ENCODE measurements around the gene SPAG9.
"Not testable (repeated sequence)": the region's sequence is repeated elsewhere in the genome, so short reads cannot be mapped to it uniquely, and the experiment has no call there.

Gene SPAG9

DNA sequence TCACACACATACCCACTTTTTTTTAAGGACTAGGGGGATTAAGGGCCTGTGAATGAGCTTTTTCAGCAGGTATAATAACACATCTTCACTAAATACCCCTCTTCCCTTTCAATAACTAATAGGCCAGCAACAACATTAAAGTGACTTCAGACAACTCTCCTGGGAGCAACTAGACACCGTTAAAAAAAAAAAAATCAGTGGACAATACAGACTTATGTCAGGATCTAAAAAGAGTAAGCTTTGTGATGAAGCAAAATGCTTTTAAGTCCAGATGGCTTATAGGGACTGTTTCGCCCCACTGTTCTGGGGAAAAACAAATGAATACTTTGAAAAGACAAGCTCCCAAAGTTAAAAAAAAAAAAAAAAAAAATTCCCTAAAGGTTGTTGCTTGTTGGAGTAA is 29.0 kb downstream of the SPAG9 start:
- intact Hi-C loops (cut with DNase I), result no loop called here
- DNase-seq, result no peak

DNA sequence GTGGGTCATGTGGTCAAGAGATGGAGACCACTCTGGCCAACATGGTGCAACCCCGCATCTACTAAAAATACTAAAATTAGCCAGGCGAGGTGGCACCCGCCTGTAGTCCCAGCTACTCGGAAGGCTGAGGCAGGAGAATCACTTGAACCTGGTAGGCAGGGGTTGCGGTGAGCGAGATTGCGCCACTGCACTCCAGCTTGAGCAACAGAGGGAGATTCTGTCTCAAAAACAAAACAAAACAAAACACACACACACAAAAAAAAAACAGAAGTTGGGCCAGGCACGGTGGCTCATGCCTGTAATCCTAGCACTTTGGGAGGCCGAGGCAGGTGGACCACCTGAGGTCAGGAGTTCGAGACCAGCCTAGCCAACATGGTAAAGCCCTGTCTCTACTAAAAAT is 31.8 kb downstream of the SPAG9 start:
- intact Hi-C loops (cut with DNase I), result not testable (repeated sequence)

DNA sequence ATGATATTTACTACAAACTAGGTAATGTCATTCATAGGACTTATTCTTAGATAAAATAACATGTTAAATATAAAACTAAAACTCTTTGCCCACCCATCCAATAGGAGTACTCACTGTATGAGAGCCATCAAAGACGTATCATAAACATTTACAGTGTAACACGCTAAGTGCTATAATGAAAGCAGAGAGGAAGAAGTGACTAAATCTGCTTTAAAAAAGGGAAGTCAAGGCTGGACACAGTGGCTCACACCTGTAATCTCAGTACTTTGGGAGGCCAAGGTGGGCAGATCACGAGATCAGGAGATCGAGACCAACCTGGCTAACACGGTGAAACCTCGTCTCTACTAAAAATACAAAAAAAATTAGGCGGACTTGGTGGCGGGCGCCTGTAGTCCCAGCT is 32.4 kb downstream of the SPAG9 start:
- intact Hi-C loops (cut with DNase I), result no loop called here
- no peak for DNase-seq

More for the DNA sequence above, 31.8 kb downstream of the SPAG9 start:
- DNase-seq, result not testable (repeated sequence)

DNA sequence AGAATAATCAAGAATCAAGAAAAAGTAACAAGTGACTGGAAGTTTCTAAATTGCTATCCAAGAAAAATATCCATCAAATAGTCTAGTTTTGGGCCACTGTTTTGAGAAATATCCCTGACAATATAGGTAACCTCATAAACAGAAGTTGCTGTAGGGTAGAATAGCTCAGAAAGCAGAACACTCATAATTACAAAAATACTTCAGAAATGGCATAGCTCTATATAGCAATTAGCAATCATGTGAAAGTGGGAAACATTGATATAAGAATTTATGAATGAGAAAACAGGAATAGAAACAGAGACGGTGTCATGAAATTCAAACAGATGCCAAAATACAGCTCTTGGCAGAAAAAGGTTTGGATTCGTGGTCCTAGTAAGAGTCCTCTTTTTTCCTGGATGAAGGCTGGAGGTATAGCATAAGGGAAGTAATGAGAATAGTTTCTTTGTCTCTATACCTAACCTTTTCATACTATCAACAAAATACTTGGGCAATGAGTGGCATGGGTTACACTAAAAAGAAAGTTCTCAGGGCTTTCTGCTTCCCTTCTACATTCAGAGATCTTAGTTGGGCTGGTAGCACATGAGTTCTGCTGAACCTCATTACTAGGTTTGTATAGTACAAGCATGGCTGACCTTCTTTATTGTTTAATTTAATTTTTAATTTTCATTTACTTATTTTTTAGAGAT is 33.5 kb downstream of the SPAG9 start:
- DNase-seq, result no peak
- intact Hi-C loops (cut with DNase I), result no loop called here

DNA sequence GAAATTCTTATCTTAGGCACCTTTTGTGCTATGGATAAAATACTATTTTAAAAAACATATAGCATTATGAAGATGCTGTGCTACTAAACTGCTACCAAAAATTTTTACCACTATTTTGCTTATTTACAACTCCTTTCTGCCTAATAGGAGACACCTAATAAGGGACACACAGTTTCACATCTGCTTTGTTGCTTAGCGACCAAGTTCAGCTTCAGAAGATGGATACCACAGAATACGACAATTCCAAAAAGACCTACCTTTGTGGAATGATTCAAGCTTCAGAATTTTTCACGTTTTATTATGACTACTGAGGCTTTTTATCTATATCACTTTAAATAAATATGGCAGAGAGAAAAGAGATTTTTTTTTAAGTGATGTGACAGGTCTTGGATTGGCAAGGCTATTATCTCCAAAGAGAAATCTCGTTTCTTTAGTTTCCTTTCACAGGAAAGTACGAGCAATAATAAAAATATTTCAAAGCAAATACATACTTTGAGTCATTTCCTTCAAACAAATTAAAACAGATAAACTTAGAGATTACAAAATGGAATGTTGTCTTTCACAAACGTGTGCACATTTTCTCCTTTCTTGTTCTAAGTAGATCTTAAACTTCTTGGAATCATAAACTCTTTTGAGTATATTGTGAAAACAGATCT is 35.4 kb downstream of the SPAG9 start:
- intact Hi-C loops (cut with DNase I), result no loop called here
- DNase-seq, result no peak

DNA sequence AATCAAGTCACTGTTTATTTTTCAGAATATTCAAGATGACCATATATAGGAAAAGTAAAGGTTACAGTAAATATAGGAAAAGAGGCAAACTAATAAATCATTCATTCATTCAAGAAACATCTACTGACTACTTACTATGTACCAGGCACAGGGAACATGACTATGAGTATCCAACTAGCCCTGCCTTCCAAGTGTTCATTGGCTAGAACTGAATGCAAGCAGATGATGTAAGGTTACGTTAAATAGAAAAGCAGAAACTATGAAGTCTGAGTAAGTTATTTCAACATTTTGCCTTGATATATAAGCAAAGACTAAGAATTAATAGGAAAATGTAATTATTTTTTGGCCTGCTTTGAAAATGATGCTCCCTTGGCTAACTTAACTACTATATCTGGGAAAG is 36.7 kb downstream of the SPAG9 start:
- intact Hi-C loops (cut with DNase I), result no loop called here
- DNase-seq, result no peak

DNA sequence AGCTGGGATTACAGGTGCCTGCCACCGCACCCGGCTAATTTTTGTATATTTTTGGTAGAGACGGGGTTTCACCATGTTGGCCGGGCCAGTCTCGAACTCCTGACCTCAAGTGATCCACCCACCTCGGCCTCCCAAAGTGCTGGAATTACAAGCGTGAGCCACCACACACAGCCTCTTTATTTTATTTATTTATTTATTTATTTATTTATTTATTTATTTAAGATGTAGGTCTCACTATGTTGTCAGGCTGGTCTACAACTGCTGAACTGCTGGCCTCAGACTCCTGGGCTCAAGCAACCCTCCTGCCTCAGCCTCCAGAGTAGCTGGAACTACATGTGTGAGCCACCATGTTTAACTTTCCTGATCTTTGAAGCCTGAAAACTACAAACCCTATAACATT is 37.3 kb downstream of the SPAG9 start:
- DNase-seq; intact Hi-C loops (cut with DNase I): not testable (repeated sequence)

DNA sequence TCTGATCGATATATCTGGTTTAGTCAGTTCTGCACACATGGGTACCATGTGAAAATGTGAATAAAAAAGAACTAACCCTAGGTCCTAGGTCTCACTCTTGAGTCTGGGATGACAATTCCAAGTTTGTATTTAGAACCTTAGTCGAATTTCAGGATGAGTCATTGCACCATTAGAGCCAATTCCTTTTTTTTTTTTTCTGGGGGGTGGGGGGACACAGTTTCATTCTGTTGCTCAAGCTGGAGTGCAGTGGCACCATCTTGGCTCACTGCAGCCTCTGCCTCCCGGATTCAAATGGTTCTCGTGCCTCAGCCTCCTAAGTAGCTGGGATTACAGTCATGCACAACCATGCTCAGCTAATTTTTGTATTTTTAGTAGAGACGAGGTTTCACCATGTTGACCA is 41.6 kb downstream of the SPAG9 start:
- intact Hi-C loops (cut with DNase I), result no loop called here
- DNase-seq, result no peak

DNA sequence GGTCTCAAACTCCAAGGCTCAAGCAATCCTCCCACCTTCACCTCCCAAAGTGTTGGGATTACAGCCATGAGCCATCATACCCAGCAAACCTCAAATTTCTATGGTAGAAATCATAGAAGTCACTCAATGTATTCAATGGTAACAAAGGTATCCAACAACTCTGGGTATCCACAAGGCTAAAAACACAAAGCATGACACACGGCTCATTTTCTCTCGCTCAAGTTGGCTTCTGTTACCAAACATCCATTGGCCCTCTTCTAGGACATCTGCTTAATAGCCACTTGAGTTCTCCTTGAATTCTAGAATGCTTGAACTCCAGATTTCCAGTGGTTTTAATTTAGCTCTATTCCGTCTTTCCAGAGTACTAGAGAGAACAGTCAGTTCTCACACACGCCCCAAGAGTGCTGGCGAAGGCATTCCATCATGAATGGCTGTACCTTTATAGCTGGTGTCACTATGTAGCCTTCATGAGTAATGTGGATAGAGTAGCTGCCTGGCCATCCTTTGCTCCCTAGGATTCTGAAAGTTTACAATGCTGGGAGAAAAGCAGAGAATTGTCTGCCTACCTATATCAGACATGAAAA is 42.6 kb downstream of the SPAG9 start:
- intact Hi-C loops (cut with DNase I), result no loop called here
- DNase-seq, result no peak

DNA sequence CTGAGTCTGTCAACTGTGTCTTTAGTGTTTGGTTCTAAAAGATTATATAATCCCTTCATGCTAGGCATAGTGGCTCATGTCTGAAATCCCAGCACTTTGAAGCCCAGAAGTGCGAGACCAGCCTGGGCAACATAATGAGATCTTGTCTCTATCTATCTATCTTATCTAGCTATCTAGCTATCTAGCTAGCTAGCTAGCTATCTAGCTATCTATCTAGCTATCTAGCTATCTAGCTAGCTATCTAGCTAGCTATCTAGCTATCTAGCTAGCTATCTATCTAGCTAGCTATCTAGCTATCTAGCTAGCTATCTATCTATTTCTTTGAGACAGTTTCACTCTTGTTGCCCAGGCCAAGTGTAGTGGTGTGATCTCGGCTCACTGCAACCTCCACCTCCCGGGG is 43.8 kb downstream of the SPAG9 start:
- intact Hi-C loops (cut with DNase I), result no loop called here
- no peak for DNase-seq

DNA sequence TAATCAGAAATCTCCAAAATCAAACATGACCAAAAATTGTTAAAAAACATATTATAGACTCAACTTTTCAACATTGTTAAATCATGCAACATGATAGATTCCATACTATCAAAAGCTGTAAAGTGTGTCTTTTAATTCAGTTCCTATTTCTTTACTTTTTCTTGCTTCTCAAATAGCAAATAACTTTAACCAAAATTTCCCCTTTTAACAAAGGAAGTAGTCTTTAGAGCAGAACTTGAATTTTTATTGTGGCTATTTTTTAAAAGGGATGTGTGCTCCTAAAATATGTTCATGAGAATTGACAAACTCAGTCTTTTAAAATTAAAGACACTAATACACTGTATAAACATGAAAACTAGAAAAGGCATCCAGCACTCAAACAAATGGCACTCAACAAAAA is 49.1 kb downstream of the SPAG9 start:
- intact Hi-C loops (cut with DNase I), result no loop called here
- DNase-seq, result no peak

DNA sequence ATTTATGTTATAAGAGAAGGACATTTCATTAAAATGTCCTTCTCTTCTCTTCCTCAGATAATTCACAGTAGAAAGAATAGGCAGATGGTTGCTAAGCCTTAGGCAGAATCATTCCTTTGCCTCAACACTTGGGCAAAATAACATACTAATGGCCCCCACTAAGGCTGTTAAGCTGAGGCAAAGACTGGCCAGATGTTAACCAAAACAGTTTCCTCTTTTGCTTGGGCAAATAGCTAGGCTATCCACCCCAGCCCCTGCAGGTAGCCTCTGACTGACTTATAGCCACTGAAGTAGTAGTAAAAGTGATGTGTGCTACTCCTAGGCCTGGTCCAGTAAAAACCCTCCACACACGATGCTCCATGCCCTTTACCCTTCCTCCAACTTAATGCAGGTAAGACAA is 55.2 kb downstream of the SPAG9 start:
- no peak for DNase-seq
- intact Hi-C loops (cut with DNase I), result no loop called here

DNA sequence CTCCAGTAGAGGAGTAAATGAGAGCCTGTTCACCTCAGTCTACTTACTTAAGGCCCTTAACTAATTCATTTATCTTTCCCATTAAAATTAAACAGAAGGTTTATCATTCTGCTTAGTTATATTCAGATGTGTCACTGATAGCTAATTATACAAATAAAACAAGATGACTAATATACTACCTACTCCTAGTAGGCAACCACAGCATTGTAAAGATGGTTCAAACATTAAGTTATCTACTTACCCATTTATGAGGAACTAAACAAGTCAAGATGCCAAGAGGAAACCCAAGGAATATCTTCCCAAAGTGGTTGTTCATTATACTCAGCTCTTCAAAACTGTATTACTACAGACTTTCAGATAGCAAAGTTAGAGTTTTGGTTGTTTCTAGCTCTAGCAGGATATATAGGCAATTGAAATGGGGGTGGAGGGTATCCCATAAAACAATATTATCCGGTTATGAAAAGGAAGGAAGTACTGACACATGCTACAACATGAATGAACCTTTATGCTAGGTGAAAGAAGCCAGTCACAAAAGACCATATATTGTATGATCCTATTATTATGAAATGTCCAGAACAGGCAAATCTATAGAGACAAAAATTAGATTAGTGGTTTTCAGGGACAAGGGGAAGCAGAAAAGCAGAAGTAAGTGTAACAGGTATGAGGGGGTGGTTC is 56.5 kb downstream of the SPAG9 start:
- DNase-seq, result no peak
- intact Hi-C loops (cut with DNase I), result no loop called here

DNA sequence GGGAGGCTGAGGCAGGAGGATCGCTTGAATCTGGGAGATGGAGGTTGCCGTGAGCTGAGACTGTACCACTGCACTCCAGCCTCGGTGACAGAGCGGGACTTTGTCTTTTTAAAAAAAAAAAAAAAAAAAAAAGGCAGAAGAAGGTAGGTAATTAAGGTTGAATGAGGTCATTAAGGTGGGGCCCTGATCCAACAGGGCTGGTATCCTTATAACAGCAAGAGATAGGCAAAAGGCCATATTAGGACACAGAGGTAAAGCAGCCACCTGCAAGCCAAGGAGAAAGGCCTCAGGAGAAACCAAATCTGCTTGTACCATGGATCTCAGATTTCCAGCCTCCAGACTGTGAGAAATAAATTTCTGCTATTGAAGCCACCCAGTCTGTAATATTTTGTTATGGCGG is 60.3 kb downstream of the SPAG9 start:
- intact Hi-C loops (cut with DNase I), result no loop called here
- DNase-seq, result no peak

DNA sequence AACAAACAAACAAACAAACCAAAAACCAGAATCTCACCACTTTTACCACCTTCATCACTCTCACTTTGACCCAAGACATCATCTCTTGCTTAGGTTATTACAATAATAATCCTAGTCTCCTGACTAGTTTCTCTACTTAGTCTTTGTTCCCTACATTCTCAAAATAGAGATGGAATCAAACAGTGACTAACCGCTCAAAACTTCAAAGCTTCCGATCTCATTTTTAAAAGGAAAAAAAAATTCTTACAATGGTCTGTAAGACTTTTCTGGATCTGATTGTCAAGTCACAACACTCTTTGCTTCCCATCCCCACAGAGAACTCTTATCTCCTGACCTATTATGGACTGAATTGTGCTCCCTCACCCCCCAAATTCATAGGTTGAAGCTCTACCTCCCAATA is 60.9 kb downstream of the SPAG9 start:
- intact Hi-C loops (cut with DNase I), result loop anchor here (10.0 kb wide), 1 partner anchor 195 kb away; the partner anchor contains the start of gene TOB1

DNA sequence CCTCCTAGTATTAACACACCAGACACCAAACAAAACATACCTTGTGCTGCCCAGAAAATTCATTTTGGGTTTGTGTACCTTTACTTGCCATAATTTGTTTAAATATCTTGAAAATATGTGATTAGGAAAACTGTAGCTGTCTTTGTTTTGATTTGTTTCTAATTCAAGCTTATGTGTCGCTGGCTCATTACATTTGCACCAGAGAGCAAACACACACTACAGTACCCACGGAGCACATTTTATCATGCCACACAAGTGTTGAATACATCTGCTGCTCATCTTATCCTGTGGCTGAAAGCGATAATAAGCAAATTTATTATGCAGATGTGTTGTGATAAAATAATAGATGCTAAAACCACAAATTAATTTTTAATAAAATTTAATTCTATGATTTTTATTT is 63.1 kb downstream of the SPAG9 start:
- intact Hi-C loops (cut with DNase I), result loop anchor here (2.0 to 10.0 kb wide), 2 partner anchors 95 to 193 kb away; partner anchors contain the start of genes NME1 and TOB1
- no peak for DNase-seq

More for the DNA sequence above, 60.9 kb downstream of the SPAG9 start:
- DNase-seq, result no peak

DNA sequence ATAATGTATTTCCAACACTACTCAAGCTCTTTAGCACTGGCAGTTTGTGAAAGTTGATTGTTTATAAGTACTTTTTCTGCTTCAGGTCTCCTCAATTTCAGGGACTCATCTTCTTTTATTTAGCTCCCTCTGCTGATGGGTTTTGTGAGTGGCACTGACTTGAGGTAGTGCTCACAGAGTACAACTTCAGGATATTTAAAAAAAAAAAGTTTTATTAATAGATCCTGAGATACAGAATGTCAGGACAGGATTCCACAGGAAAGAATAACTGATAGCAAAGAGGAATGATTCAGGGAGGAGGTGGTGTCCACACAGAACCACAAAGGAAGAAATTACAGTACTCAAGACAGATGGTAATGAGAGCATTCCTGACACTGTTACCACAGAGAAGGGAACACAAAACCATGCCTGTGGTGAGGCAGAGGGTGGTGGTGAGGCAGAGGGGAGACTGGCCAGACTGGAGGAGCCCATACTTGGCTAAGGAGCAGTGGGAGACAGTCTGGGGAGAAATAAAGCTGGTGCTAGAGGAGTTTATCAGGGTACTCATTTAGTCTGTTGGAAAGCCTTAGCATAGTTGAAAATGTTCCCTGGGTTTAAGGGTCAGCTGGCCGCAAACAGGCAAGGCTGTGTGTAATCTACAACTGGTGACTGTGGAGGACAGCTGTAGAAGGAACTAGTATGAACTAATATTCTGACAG is 63.7 kb downstream of the SPAG9 start:
- intact Hi-C loops (cut with DNase I), result loop anchor here (1.0 to 10.0 kb wide), 3 partner anchors 56 to 192 kb away; partner anchors contain the start of genes NME1 and TOB1
- peak in 1 of 10 donors; percentile 35 for DNase-seq

DNA sequence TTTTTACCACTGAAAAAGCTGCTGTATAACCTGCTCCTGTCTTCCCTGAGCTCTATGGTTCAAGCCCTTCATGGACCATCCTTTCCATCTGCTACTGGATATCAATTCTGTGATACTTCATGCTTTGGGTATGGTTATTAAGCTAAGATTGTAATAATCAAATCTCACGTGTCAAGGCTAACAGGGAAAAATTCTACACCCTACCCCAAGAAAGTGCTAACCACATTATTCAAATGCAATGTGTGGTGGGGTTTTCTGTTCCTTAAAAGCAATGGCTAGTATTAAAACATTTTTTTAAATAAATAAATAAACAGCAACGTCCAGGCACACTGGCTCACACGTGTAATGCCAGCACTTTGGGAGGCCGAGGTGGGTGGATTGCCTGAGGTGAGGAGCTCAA is 65.9 kb downstream of the SPAG9 start:
- intact Hi-C loops (cut with DNase I), result loop anchor here (10.0 kb wide), 1 partner anchor 190 kb away; the partner anchor contains the start of gene TOB1
- DNase-seq, result no peak

DNA sequence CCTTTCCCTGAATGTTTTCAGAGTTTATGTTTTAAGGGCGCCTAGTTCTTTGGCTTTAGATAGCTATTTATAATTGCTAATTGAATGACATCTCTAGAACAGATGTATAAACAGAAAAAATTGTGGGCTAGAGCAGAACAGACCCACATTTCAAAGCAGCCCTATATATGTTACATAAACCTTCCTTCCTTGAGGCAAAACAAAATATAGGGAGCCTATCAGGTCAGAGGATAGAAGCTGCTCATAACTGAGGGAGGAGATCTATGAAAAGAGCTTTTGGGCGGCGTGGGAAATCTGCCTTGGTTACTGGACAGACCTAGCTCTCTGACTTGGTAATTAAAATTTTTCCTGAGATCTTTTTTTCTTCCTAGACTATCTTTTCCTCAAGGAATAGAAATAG is 68.4 kb downstream of the SPAG9 start:
- intact Hi-C loops (cut with DNase I), result loop anchor here (10.0 kb wide), 1 partner anchor 187 kb away; the partner anchor contains the start of gene TOB1
- DNase-seq, result no peak

DNA sequence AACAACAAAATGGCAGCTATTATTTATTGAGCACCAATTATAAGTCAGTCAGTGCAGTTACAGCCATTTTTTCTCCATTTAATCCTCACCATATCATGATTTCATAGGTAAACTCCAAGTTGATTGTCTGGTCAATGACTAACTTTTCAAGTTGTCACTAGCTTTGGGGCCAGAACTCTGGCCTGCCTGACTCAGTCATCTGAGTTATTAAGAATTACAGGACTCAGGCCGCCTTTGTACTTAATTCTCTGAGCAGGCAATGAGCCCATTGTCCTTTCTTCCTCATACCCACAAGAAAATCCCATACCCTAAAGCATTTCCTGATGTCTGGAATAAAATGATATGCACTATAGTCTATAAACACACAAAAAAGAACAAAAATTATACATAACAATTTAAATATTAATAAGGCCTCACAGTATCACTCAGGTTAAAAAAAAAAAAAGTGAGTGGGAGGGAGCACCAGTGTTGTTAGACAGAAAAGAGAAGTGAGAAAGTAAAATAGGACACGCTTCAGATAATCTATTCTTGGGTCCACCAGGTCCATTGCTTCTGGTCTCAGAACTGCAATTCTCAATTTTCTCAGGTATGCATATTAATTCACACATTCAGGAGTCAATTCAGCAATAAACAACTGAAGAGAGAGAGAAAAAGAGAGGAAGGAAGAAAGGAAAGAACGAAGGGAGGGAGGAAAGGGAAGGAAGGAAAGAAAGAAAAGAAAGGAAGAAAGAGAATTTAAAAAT is 70.2 kb downstream of the SPAG9 start:
- no peak for DNase-seq
- intact Hi-C loops (cut with DNase I), result loop anchor here (10.0 kb wide), 1 partner anchor 186 kb away; the partner anchor contains the start of gene TOB1
